Adipocyte (in vitro differentiated cells): ENCODE results near the gene TGM1.
"Not testable (repeated sequence)": the region's sequence is repeated elsewhere in the genome, so short reads cannot be mapped to it uniquely, and the experiment has no call there.

Source experiments
- DNase-seq: peaks from one replicate; pipeline ENCODE4 v3.0.0-alpha.2; 2015; ENCODE audit warnings: low read depth
- H3K27me3 ChIP-seq: replicated peaks from 2 replicates; pipeline ENCODE4 v1.7.0; 2013; ENCODE audit warnings: mild to moderate bottlenecking, low read length, moderate library complexity; ENCODE audit not compliant: control insufficient read depth, insufficient read depth
- H3K36me3 ChIP-seq: 2 replicates; pipeline ENCODE4 v1.7.0; 2013; ENCODE audit warnings: low read length, mild to moderate bottlenecking, moderate library complexity; ENCODE audit not compliant: control insufficient read depth, insufficient read depth, severe bottlenecking
- H3K4me1 ChIP-seq: 2 replicates; pipeline ENCODE4 v1.7.0; 2013; ENCODE audit warnings: mild to moderate bottlenecking, low read length, moderate library complexity; ENCODE audit not compliant: control insufficient read depth, insufficient read depth
- H3K4me3 ChIP-seq: 2 replicates; pipeline ENCODE4 v1.7.0; 2013; ENCODE audit warnings: mild to moderate bottlenecking, low read length, moderate library complexity
- H3K9ac ChIP-seq: 2 replicates; pipeline ENCODE4 v1.7.0; 2013; ENCODE audit warnings: mild to moderate bottlenecking, low read length, moderate library complexity
- H3K9me3 ChIP-seq: 2 replicates; pipeline ENCODE4 v1.7.0; 2013; ENCODE audit warnings: mild to moderate bottlenecking, low read length, moderate library complexity; ENCODE audit not compliant: control insufficient read depth

The TGM1 gene

GRCh38 chr14:24224618-24225071 lies 38.3 kb downstream of the TGM1 start:
- H3K9me3 ChIP-seq: no peaks in the 10 kb centered on the region
- peaks cover 20% of the 10 kb centered on the region for H3K36me3 ChIP-seq
- no peak overlapping the region for H3K4me3 ChIP-seq
- H3K4me1 ChIP-seq: peaks cover 3% of the 10 kb centered on the region
- DNase-seq: no peak
- H3K27me3 ChIP-seq: no peaks in the 10 kb centered on the region
- H3K9ac ChIP-seq: no peak overlapping the region

- not testable (repeated sequence) for H3K4me1 ChIP-seq, DNase-seq, H3K9me3 ChIP-seq, H3K4me3 ChIP-seq, H3K27me3 ChIP-seq, H3K9ac ChIP-seq
- H3K36me3 ChIP-seq: peaks cover 18% of the 10 kb centered on the region
Observed at GRCh38 chr14:24222987-24223386, 40.0 kb downstream of the TGM1 start.

- H3K9me3 ChIP-seq: no peaks in the 10 kb centered on the region
- no peaks in the 10 kb centered on the region for H3K27me3 ChIP-seq
- no peak overlapping the region for H3K4me3 ChIP-seq
- H3K36me3 ChIP-seq: peaks cover 21% of the 10 kb centered on the region
- H3K9ac ChIP-seq: no peak overlapping the region
- peaks cover 11% of the 10 kb centered on the region for H3K4me1 ChIP-seq
- no peak for DNase-seq
Observed at GRCh38 chr14:24219521-24219920, 43.5 kb downstream of the TGM1 start.

GRCh38 chr14:24219080-24219479 lies 43.9 kb downstream of the TGM1 start:
- no peaks in the 10 kb centered on the region for H3K9me3 ChIP-seq
- H3K4me1 ChIP-seq: peaks cover 8% of the 10 kb centered on the region
- no peak overlapping the region for H3K9ac ChIP-seq
- H3K36me3 ChIP-seq: peaks cover 21% of the 10 kb centered on the region
- H3K27me3 ChIP-seq: no peaks in the 10 kb centered on the region
- no peak for DNase-seq
- H3K4me3 ChIP-seq: no peak overlapping the region

- H3K9me3 ChIP-seq, H3K9ac ChIP-seq: not testable (repeated sequence)
- peaks cover 14% of the 10 kb centered on the region for H3K4me1 ChIP-seq
Observed at GRCh38 chr14:24216876-24217275, 46.1 kb downstream of the TGM1 start.

GRCh38 chr14:24216345-24216699 lies 46.7 kb downstream of the TGM1 start:
- H3K9me3 ChIP-seq: no peaks in the 10 kb centered on the region
- peaks cover 14% of the 10 kb centered on the region for H3K4me1 ChIP-seq
- peak overlapping the region; percentile 90 for H3K9ac ChIP-seq
- no peak for DNase-seq
- no peaks in the 10 kb centered on the region for H3K27me3 ChIP-seq
- peaks cover 23% of the 10 kb centered on the region for H3K36me3 ChIP-seq
- peak overlapping the region; percentile 91 for H3K4me3 ChIP-seq

More at GRCh38 chr14:24216876-24217275, 46.1 kb downstream of the TGM1 start:
- not testable (repeated sequence) for H3K27me3 ChIP-seq, DNase-seq, H3K4me3 ChIP-seq
- H3K36me3 ChIP-seq: peaks cover 21% of the 10 kb centered on the region

GRCh38 chr14:24215495-24216344 lies 47.3 kb downstream of the TGM1 start, which contains the start of gene MDP1:
MDP1 (minus strand) TSS chr14:24216066; CDS start chr14:24215955, 111 bp downstream.
- peak within 1 kb of the TSS; percentile 90 for H3K9ac ChIP-seq
- peak; percentile 95 for DNase-seq
- H3K4me1 ChIP-seq: peaks cover 14% of the 10 kb centered on the region
- H3K4me3 ChIP-seq: peak within 1 kb of the TSS; percentile 91
- H3K27me3 ChIP-seq: no peaks in the 10 kb centered on the region
- no peaks in the 10 kb centered on the region for H3K9me3 ChIP-seq
- H3K36me3 ChIP-seq: peaks cover 24% of the 10 kb centered on the region

- H3K27me3 ChIP-seq: no peaks in the 10 kb centered on the region
- H3K36me3 ChIP-seq: peaks cover 37% of the 10 kb centered on the region
- H3K4me3 ChIP-seq: peak overlapping the region; percentile 93
- no peak for DNase-seq
- H3K9ac ChIP-seq: peak overlapping the region; percentile 97
- H3K9me3 ChIP-seq: no peaks in the 10 kb centered on the region
- H3K4me1 ChIP-seq: peaks cover 14% of the 10 kb centered on the region
Observed at GRCh38 chr14:24213866-24214662, 48.9 kb downstream of the TGM1 start.

GRCh38 chr14:24212924-24213865 lies 49.8 kb downstream of the TGM1 start, which contains the start of gene CHMP4A:
CHMP4A (minus strand) TSS chr14:24213488; CDS start chr14:24213439, 49 bp downstream.
- H3K27me3 ChIP-seq: no peaks in the 10 kb centered on the region
- H3K4me3 ChIP-seq: peak within 1 kb of the TSS; percentile 93
- H3K4me1 ChIP-seq: peaks cover 14% of the 10 kb centered on the region
- H3K9ac ChIP-seq: peak within 1 kb of the TSS; percentile 97
- H3K36me3 ChIP-seq: peaks cover 42% of the 10 kb centered on the region
- H3K9me3 ChIP-seq: no peaks in the 10 kb centered on the region
- peak; percentile 99 for DNase-seq

- Histone ChIP-seq H3K27me3 (no peaks in the 10 kb centered on the region), H3K36me3 (peaks cover 46% of the 10 kb centered on the region), H3K4me1 (peaks cover 13% of the 10 kb centered on the region), H3K4me3 (no peak overlapping the region), H3K9me3 (no peaks in the 10 kb centered on the region), H3K9ac (no peak overlapping the region)
- DNase-seq: no peak
Observed at GRCh38 chr14:24211311-24211710, 51.7 kb downstream of the TGM1 start.
